Endometrial microvascular endothelial cells (primary cell): ENCODE data around the gene TCAP. TPM values are rescaled to one million over a fixed set of nuclear protein-coding genes. Genes with fewer than 3 reads are reported as not detected.

Source experiments
- in situ Hi-C: cut with HindIII; loops from 2 replicates; pipeline ENCODE4 v1.10.0; 2017; ENCODE audit warnings: low sequenced_read_pairs, low pct_unique_long_range_greater_than_20kb; ENCODE audit errors: inconsistent ontology term
- total RNA-seq: library from RNA; depleted of rRNA; stranded (reverse); fragments of >200 nt; gene quantifications from one replicate; pipeline ENCODE4 v1.2.3, GENCODE V29; 2015; ENCODE audit errors: inconsistent ontology term

The TCAP gene
- total RNA-seq, 1 donor from 2014 or later: 0.93 TPM

GRCh38 chr17:39642291-39643074 lies 22.7 kb upstream of the TCAP start:
- in situ Hi-C loops: no loop called here

GRCh38 chr17:39643271-39643670 lies 21.9 kb upstream of the TCAP start:
- in situ Hi-C loops: no loop called here

- in situ Hi-C loops: no loop called here
Measured at GRCh38 chr17:39647256-39647655, 17.9 kb upstream of the TCAP start.

GRCh38 chr17:39648616-39649366 lies 16.4 kb upstream of the TCAP start:
- in situ Hi-C loops: no loop called here

- in situ Hi-C loops: no loop called here
Measured at GRCh38 chr17:39650121-39650579, 15.0 kb upstream of the TCAP start.

GRCh38 chr17:39651923-39652586 lies 13.1 kb upstream of the TCAP start:
- in situ Hi-C loops: no loop called here

- in situ Hi-C loops: no loop called here
Measured at GRCh38 chr17:39652587-39653315, 12.4 kb upstream of the TCAP start.

GRCh38 chr17:39653316-39653661 lies 11.9 kb upstream of the TCAP start:
- in situ Hi-C loops: no loop called here

- in situ Hi-C loops: no loop called here
Measured at GRCh38 chr17:39653662-39654331, 11.4 kb upstream of the TCAP start.

GRCh38 chr17:39655105-39655504 lies 10.0 kb upstream of the TCAP start:
- in situ Hi-C loops: no loop called here

- in situ Hi-C loops: no loop called here
Measured at GRCh38 chr17:39658346-39658745, 6.8 kb upstream of the TCAP start.

- in situ Hi-C loops: no loop called here
Measured at GRCh38 chr17:39658760-39659159, 6.4 kb upstream of the TCAP start.

- in situ Hi-C loops: no loop called here
Measured at GRCh38 chr17:39659279-39660010, 5.7 kb upstream of the TCAP start.

GRCh38 chr17:39660011-39660360 lies 5.2 kb upstream of the TCAP start:
- in situ Hi-C loops: no loop called here

GRCh38 chr17:39660397-39661385 lies 4.5 kb upstream of the TCAP start:
- in situ Hi-C loops: no loop called here

- in situ Hi-C loops: no loop called here
Measured at GRCh38 chr17:39661744-39662541, 3.2 kb upstream of the TCAP start.
